Glomerular endothelial cell (primary cell): ENCODE data around the gene GRPEL1. TPM values are rescaled to one million over a fixed set of nuclear protein-coding genes. Genes with fewer than 3 reads are reported as not detected.

Experiments used
- DNase-seq: peaks from one replicate; pipeline ENCODE4 v3.0.0-alpha.2; 2011; ENCODE audit warnings: low read depth, low spot score; ENCODE audit errors: extremely low read depth
- total RNA-seq: library from RNA; depleted of rRNA; stranded (reverse); fragments of >200 nt; gene quantifications from 2 replicates; pipeline ENCODE4 v1.2.3, GENCODE V29; 2015

Gene GRPEL1
- total RNA-seq, 1 donor from 2014 or later, result 31.7 TPM

DNA sequence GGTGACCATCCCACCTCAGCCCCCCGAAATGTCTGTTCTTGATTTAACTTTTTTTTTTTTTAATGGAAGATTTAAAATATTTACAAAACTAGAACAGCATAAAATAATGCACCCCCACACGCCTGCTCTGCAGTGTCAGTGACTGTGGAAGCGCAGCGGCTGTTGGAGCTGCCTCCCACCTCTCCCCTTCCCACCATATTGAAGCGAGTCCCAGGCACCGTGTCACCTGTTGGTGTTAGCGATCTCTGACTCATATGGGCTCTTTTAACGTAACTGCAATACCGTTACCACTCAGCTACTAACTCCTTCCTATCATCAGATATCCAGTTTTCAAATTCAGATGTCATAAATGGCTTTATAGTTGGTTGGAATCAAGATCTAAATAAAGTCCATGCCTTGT, 41.8 kb downstream of the GRPEL1 start:
- DNase-seq, result no peak

- DNase-seq, result no peak
Measured at GRCh38 chr4:7025040-7025602, 42.7 kb downstream of the GRPEL1 start.

GRCh38 chr4:7024336-7024890, 43.5 kb downstream of the GRPEL1 start:
- no peak for DNase-seq

DNA sequence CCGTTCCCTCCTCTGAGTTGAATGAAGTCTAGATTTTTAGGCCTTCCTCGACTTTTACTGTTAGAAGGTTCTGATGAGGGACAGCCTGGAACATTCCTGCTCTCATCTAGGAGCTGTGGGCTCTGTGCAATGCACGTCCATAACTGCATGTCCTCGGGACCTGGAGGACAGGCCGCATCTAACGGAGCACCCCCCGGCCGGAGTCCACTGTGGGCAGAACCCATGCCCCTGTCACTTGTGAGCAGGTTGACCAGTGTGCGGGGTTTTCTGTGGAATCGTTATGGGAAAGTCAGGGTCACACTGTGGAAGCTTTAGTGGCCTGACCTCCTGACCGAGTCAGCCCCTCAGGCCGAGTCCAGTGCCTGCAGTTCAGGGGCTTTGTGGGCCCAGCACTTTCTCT, 44.0 kb downstream of the GRPEL1 start:
- DNase-seq, result no peak

GRCh38 chr4:7023486-7023885, 44.4 kb downstream of the GRPEL1 start:
- DNase-seq, result no peak

DNA sequence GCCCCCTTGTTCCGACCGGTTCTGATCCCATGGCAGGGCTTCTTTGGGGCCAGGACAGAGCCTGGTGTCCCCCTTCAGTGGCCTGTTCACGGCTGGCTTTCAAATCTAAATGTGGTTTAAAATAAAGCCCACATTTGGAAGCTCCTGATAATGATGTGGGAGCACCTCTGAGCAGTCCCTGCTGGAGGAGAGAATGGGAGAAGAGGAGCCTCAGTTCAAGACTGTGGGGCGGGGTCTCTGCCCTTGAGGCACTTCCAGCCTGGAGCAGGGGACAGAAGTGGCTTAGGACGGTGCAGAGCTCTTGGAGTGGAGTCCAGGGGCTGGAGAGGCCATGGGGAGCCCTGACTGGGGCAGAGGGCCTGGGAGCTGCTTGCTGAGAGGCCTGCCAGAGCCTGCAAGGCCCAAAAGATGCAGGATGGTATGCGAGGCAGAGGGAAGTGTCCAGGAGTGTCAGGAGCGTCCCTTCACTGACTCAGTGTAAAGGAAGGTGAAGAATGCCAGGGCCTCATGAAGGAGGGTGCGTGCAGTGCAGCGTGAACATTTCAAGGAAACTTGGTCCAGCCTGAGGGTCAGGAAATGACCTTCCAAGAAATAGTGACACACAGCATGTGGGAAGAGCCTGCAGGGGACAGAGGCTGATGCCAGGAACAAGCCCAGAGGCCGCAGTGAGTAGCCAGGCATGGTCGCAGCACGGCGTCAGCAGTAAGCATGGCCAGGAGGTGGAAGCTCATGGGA, 45.8 kb downstream of the GRPEL1 start:
- DNase-seq, result no peak

DNA sequence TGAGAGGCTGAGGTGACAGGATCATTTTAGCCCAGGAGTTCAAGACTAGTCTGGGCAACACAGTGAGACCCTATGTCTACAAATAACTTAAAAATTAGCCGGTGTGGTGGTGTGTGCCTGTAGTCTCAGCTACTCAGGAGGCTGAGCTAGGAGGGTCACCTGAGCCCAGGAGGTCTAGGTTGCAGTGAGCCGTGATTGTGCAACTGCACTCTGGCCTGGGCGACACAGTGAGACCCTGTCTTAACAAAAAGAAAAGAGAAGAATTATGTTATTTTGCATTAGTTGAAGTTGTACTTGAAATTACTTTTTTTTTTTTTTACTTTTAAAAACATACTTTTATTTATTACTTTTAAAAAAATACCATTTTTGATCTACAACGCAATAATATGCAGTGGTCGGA, 46.5 kb downstream of the GRPEL1 start:
- DNase-seq, result no peak

- DNase-seq, result no peak
Measured at GRCh38 chr4:7020856-7021255, 47.0 kb downstream of the GRPEL1 start.

DNA sequence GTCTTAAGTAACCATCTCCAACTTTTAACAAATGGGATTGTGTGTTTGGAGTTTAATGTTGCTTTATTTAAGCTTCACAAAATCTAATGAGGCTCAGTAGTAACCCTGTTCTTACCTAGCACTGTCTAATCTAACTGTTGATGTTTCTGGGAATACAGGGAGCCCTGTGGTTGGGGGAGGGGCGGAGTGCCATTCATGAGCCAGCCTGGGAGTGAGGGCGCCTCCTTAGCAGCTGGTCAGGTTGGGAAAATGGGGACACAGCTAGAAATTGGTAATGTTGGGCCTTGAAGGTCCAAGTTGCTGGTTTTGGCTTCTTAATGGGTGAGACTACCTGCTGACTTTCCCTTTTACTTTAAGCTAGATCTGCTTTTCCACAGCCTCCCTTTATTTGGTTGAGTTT, 47.6 kb downstream of the GRPEL1 start:
- DNase-seq, result no peak

- DNase-seq, result no peak
Measured at GRCh38 chr4:7019367-7019766, 48.5 kb downstream of the GRPEL1 start.

GRCh38 chr4:7018281-7018680, 49.6 kb downstream of the GRPEL1 start:
- no peak for DNase-seq

- no peak for DNase-seq
Measured at GRCh38 chr4:7017446-7018048, 50.3 kb downstream of the GRPEL1 start.

DNA sequence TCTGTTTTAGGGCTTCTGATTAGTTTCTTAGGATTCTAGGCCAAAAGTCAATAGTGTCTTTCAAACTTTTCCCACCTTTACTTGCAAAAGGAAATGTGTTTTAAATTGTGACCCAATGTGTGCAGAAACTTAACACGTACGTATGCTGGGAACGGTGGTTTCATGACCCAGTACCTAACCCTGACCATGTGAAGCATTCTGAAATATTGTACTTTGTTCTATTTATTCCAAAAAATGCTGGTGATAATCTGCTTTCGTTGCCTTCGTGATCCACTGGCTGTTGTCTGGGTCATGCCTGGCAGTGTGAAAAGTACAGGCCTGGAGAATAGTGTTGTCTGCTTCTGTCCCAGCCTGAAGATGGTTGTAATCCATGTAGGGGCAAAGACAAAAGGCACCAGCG, 51.4 kb downstream of the GRPEL1 start:
- DNase-seq, result no peak

DNA sequence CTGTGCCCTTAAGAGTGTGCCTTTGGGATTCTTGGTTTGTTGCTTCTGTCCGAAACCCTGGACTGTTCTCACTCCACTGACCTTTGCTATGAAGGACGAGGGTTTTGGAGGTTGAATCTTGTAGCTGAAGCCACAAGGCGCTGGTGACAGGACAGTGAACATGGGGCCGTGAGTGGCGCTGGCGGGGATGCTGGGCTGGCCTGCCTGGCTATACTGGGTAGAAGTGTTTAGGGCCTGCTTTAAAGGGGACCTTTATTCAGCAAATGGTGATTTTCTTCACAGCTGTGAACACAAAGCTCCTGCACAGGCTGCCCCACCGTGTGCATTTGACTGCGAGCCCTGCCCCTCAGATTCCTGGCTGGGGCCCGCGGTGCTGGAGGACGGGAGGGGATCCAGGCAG, 51.8 kb downstream of the GRPEL1 start:
- no peak for DNase-seq

- DNase-seq, result no peak
Measured at GRCh38 chr4:7015383-7016035, 52.4 kb downstream of the GRPEL1 start.

GRCh38 chr4:7014815-7015214, 53.0 kb downstream of the GRPEL1 start:
- no peak for DNase-seq

DNA sequence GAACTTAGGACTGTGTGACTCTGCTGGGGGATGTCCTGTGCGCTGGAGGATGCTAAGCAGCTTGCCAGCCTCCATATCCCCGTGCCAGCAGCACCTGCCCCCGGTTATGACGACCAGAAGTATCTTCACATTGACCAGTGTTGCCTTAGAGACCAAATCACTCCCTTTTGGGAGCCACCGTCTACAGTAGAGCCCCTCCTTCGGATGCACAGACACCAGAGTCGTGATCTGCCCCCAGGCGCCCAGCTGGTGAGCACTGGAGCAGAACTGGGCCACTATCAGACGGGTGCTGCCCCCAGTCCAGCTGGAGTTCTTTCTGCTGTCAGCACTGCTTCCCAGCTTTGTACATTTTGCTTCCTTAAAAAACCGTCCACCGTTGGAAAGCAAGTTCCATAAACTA, 54.7 kb downstream of the GRPEL1 start:
- no peak for DNase-seq

DNA sequence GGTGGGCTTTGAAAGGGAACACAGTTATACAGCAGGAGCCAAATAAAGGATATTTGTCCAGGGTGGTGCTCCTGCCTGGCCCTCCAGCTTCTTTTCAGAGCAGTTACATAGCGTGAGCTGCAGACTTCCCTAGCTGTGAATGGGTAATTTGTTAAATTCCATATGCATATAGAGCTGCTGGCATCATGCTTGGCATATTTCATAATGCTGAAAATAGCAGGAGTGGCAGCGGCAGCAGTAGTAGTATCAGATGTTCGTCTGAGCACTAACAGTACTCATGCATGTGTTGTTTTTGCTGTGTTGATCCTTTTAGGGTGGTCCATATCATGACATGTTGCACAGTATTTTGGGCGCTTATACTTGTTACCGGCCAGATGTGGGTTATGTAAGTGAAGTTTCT, 58.3 kb downstream of the GRPEL1 start:
- DNase-seq, result no peak
